Upper lobe of right lung (tissue), 1 donor: ENCODE results near the gene MME. TPM values are rescaled to one million over a fixed set of nuclear protein-coding genes. Genes with fewer than 3 reads are reported as not detected.

ENCODE experiments used
- ATAC-seq: fragments of 200-7000 bp; cut with Tn5 transposase; one replicate; pipeline ENCODE4 v1.9.1; 2020; ENCODE audit warnings: mild to moderate bottlenecking, moderate library complexity
- DNase-seq: peaks from one replicate; pipeline ENCODE4 v3.0.0-alpha.2; 2020
- H3K27ac ChIP-seq: fragments of 200-600 bp; one replicate; pipeline ENCODE4 v1.8.0; 2022
- H3K27me3 ChIP-seq: fragments of 200-600 bp; one replicate; pipeline ENCODE4 v1.8.0; 2022; ENCODE audit warnings: mild to moderate bottlenecking
- H3K36me3 ChIP-seq: fragments of 200-600 bp; one replicate; pipeline ENCODE4 v1.8.0; 2022
- H3K4me1 ChIP-seq: fragments of 200-600 bp; one replicate; pipeline ENCODE4 v1.8.0; 2022
- H3K4me3 ChIP-seq: fragments of 200-600 bp; one replicate; pipeline ENCODE4 v1.8.0; 2022; ENCODE audit warnings: mild to moderate bottlenecking
- H3K9me3 ChIP-seq: fragments of 200-600 bp; one replicate; pipeline ENCODE4 v1.8.0; 2022
- intact Hi-C: fragments of 100-400 bp; cut with DNase I; formaldehyde crosslinking; loops from one replicate; pipeline ENCODE4 v1.11.0; 2022
- total RNA-seq: library from RNA; stranded (reverse); fragmentation: NEBNext Ultra II Directional; extraction: Animal tissue kit (Norgen Biotek cat#: 25700); gene quantifications from one replicate; pipeline ENCODE4 v1.2.1, GENCODE V29; 2021
- TF ChIP-seq, protein P1 (sequence below): fragments of 200-600 bp; IDR thresholded peaks from one replicate; pipeline ENCODE4 v1.8.0; 2022; ENCODE audit warnings: antibody characterized with exemption
- donor health status: DM: no; HTN: yes; CAD: no; lungs with severe emphysema.

MME gene
- total RNA-seq, 1 donor from 2014 or later: 79.1 TPM

- no peaks in the 10 kb centered on the region for H3K9me3 ChIP-seq
Observed at GRCh38 chr3:155229086-155229485, 149.0 kb downstream of the MME start.

GRCh38 chr3:155230382-155230781 lies 150.3 kb downstream of the MME start:
- H3K4me3 ChIP-seq: no peak overlapping the region
- TF ChIP-seq, protein P1, sequence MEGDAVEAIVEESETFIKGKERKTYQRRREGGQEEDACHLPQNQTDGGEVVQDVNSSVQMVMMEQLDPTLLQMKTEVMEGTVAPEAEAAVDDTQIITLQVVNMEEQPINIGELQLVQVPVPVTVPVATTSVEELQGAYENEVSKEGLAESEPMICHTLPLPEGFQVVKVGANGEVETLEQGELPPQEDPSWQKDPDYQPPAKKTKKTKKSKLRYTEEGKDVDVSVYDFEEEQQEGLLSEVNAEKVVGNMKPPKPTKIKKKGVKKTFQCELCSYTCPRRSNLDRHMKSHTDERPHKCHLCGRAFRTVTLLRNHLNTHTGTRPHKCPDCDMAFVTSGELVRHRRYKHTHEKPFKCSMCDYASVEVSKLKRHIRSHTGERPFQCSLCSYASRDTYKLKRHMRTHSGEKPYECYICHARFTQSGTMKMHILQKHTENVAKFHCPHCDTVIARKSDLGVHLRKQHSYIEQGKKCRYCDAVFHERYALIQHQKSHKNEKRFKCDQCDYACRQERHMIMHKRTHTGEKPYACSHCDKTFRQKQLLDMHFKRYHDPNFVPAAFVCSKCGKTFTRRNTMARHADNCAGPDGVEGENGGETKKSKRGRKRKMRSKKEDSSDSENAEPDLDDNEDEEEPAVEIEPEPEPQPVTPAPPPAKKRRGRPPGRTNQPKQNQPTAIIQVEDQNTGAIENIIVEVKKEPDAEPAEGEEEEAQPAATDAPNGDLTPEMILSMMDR: no peak
- H3K27ac ChIP-seq: no peak overlapping the region
- H3K27me3 ChIP-seq: no peaks in the 10 kb centered on the region
- DNase-seq: no peak
- no peaks in the 10 kb centered on the region for H3K36me3 ChIP-seq
- no peaks in the 10 kb centered on the region for H3K9me3 ChIP-seq
- ATAC-seq: no peak
- intact Hi-C loops: no loop called here
- H3K4me1 ChIP-seq: no peaks in the 10 kb centered on the region

More at GRCh38 chr3:155229086-155229485, 149.0 kb downstream of the MME start:
- ATAC-seq (no peak), DNase-seq (no peak)
- TF ChIP-seq, protein P1: no peak
- no peaks in the 10 kb centered on the region for H3K27me3 ChIP-seq
- H3K4me3 ChIP-seq: no peak overlapping the region
- H3K4me1 ChIP-seq: no peaks in the 10 kb centered on the region
- no peaks in the 10 kb centered on the region for H3K36me3 ChIP-seq
- H3K27ac ChIP-seq: no peak overlapping the region
- intact Hi-C loops: no loop called here

GRCh38 chr3:155231792-155232191 lies 151.7 kb downstream of the MME start:
- H3K9me3 ChIP-seq: no peaks in the 10 kb centered on the region
- TF ChIP-seq, protein P1: no peak
- no peak overlapping the region for H3K4me3 ChIP-seq
- no peaks in the 10 kb centered on the region for H3K4me1 ChIP-seq
- H3K27me3 ChIP-seq: no peaks in the 10 kb centered on the region
- DNase-seq: no peak
- intact Hi-C loops: no loop called here
- no peak overlapping the region for H3K27ac ChIP-seq
- ATAC-seq: no peak
- H3K36me3 ChIP-seq: no peaks in the 10 kb centered on the region

DNA sequence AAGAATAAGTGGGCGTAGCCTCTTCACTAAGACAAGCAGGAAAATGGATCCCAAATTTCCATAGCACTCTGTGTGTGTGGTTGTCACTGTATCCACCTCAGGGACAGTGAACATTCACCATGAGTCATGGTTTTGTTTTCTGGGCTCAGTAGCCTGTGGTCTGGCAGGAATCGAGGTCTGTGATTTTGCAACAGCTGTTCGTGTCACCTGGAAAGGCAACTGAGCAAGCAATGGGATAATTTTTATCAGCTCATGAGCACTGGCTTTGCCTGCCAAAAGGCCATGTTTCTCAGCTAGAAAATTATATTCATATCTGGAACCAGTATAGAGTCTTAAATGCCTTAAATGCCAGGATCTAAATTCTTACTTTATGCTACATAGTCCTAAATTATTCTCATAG lies 152.5 kb downstream of the MME start:
- no peaks in the 10 kb centered on the region for H3K9me3 ChIP-seq
- ATAC-seq (peak; percentile 62), DNase-seq (no peak)
- H3K4me3 ChIP-seq: no peak overlapping the region
- no peaks in the 10 kb centered on the region for H3K4me1 ChIP-seq
- intact Hi-C loops: no loop called here
- no peaks in the 10 kb centered on the region for H3K27me3 ChIP-seq
- H3K27ac ChIP-seq: no peak overlapping the region
- H3K36me3 ChIP-seq: no peaks in the 10 kb centered on the region
- TF ChIP-seq, protein P1: no peak

GRCh38 chr3:155233213-155233612 lies 153.1 kb downstream of the MME start:
- TF ChIP-seq, protein P1: no peak
- Histone ChIP-seq H3K4me1 (no peaks in the 10 kb centered on the region), H3K27ac (no peak overlapping the region), H3K4me3 (no peak overlapping the region), H3K9me3 (no peaks in the 10 kb centered on the region), H3K36me3 (no peaks in the 10 kb centered on the region), H3K27me3 (no peaks in the 10 kb centered on the region)
- intact Hi-C loops: no loop called here
- DNase-seq (no peak), ATAC-seq (peak; percentile 46)

Other genes starting within 250 kb of the MME start
- gene STRIT1, start 213.4 kb downstream of the MME start, total RNA-seq: not detected